Stimulated activated effector memory CD8-positive, alpha-beta T cell treated with anti-CD3 and anti-CD28 coated beads, Interleukin-12 subunit alpha, Interleukin-12 subunit beta, amount 100 ng/mL, for 72 hours (primary cell): ENCODE results near the gene HHIP.
"Not testable (repeated sequence)": the region's sequence is repeated elsewhere in the genome, so short reads cannot be mapped to it uniquely, and the experiment has no call there.

ENCODE experiments used
- ATAC-seq: fragments of 150-1000 bp; cut with Tn5 transposase; 2 replicates; pipeline ENCODE4 v1.10.0; 2021
- DNase-seq, 2 donors: peaks; one replicate each; pipeline ENCODE4 v3.0.0; 2021 to 2022; ENCODE audit warnings: low spot score in 2 of 2
- H3K27ac Mint-ChIP-seq: one replicate; pipeline ENCODE4 v1.8.0; 2022; ENCODE audit warnings: mild to moderate bottlenecking, mixed read lengths
- H3K36me3 Mint-ChIP-seq: one replicate; pipeline ENCODE4 v1.8.0; 2022; ENCODE audit warnings: mild to moderate bottlenecking, mixed read lengths
- H3K4me1 Mint-ChIP-seq: one replicate; pipeline ENCODE4 v1.8.0; 2022; ENCODE audit warnings: mixed read lengths
- H3K4me3 Mint-ChIP-seq: one replicate; pipeline ENCODE4 v1.8.0; 2022; ENCODE audit warnings: mild to moderate bottlenecking, mixed read lengths
- H3K9me3 Mint-ChIP-seq: one replicate; pipeline ENCODE4 v1.8.0; 2022; ENCODE audit warnings: mixed read lengths

Gene HHIP

GRCh38 chr4:144740316-144740715, 94.4 kb downstream of the HHIP start:
- Mint-ChIP-seq H3K4me1 (no peaks in the 10 kb centered on the region), H3K4me3 (no peak overlapping the region), H3K36me3 (no peaks in the 10 kb centered on the region), H3K9me3 (no peaks in the 10 kb centered on the region), H3K27ac (no peak overlapping the region)
- no peak for ATAC-seq
- no peak for DNase-seq

GRCh38 chr4:144748814-144749555, 103.0 kb downstream of the HHIP start:
- H3K36me3 Mint-ChIP-seq: no peaks in the 10 kb centered on the region
- no peak overlapping the region for H3K27ac Mint-ChIP-seq
- no peaks in the 10 kb centered on the region for H3K4me1 Mint-ChIP-seq
- ATAC-seq: no peak
- H3K9me3 Mint-ChIP-seq: peaks cover 2% of the 10 kb centered on the region
- H3K4me3 Mint-ChIP-seq: no peak overlapping the region
- no peak for DNase-seq

GRCh38 chr4:144750348-144750747, 104.4 kb downstream of the HHIP start:
- Mint-ChIP-seq H3K27ac (no peak overlapping the region), H3K9me3 (peaks cover 2% of the 10 kb centered on the region), H3K4me1 (no peaks in the 10 kb centered on the region), H3K4me3 (no peak overlapping the region), H3K36me3 (no peaks in the 10 kb centered on the region)
- no peak for ATAC-seq
- DNase-seq: no peak

- H3K36me3 Mint-ChIP-seq: no peaks in the 10 kb centered on the region
- peaks cover 3% of the 10 kb centered on the region for H3K9me3 Mint-ChIP-seq
These were observed 108.8 kb downstream of the HHIP start for GRCh38 chr4:144754562-144755410.

GRCh38 chr4:144757969-144758368, 112.0 kb downstream of the HHIP start:
- no peak for DNase-seq
- Mint-ChIP-seq H3K4me3 (no peak overlapping the region), H3K4me1 (no peaks in the 10 kb centered on the region), H3K36me3 (no peaks in the 10 kb centered on the region), H3K9me3 (peaks cover 3% of the 10 kb centered on the region), H3K27ac (no peak overlapping the region)
- no peak for ATAC-seq

More at GRCh38 chr4:144754562-144755410, 108.8 kb downstream of the HHIP start:
- ATAC-seq: no peak
- Mint-ChIP-seq H3K27ac (no peak overlapping the region), H3K4me1 (no peaks in the 10 kb centered on the region), H3K4me3 (no peak overlapping the region)
- no peak for DNase-seq

GRCh38 chr4:144768809-144769208, 122.9 kb downstream of the HHIP start:
- H3K36me3 Mint-ChIP-seq, H3K4me1 Mint-ChIP-seq, H3K9me3 Mint-ChIP-seq, DNase-seq, ATAC-seq, H3K4me3 Mint-ChIP-seq, H3K27ac Mint-ChIP-seq: not testable (repeated sequence)

- Mint-ChIP-seq H3K9me3 (peaks cover 7% of the 10 kb centered on the region), H3K27ac (no peak overlapping the region), H3K4me1 (no peaks in the 10 kb centered on the region), H3K4me3 (no peak overlapping the region), H3K36me3 (no peaks in the 10 kb centered on the region)
- no peak for DNase-seq
- no peak for ATAC-seq
These were observed 132.4 kb downstream of the HHIP start for GRCh38 chr4:144778364-144778763.

- H3K27ac Mint-ChIP-seq: no peak overlapping the region
- no peak overlapping the region for H3K4me3 Mint-ChIP-seq
- H3K4me1 Mint-ChIP-seq: no peaks in the 10 kb centered on the region
- ATAC-seq (no peak), DNase-seq (no peak)
- peaks cover 12% of the 10 kb centered on the region for H3K9me3 Mint-ChIP-seq
- H3K36me3 Mint-ChIP-seq: no peaks in the 10 kb centered on the region
These were observed 136.4 kb downstream of the HHIP start for GRCh38 chr4:144782345-144782744.

GRCh38 chr4:144785961-144786360, 140.0 kb downstream of the HHIP start:
- no peaks in the 10 kb centered on the region for H3K36me3 Mint-ChIP-seq
- ATAC-seq (no peak), DNase-seq (no peak)
- no peak overlapping the region for H3K4me3 Mint-ChIP-seq
- H3K9me3 Mint-ChIP-seq: peaks cover 12% of the 10 kb centered on the region
- no peaks in the 10 kb centered on the region for H3K4me1 Mint-ChIP-seq
- no peak overlapping the region for H3K27ac Mint-ChIP-seq

GRCh38 chr4:144787365-144788258, 141.7 kb downstream of the HHIP start:
- H3K27ac Mint-ChIP-seq: no peak overlapping the region
- no peak for DNase-seq
- H3K36me3 Mint-ChIP-seq: no peaks in the 10 kb centered on the region
- H3K9me3 Mint-ChIP-seq: peaks cover 8% of the 10 kb centered on the region
- peak; percentile 58 for ATAC-seq
- no peak overlapping the region for H3K4me3 Mint-ChIP-seq
- no peaks in the 10 kb centered on the region for H3K4me1 Mint-ChIP-seq

- H3K9me3 Mint-ChIP-seq: peaks cover 10% of the 10 kb centered on the region
- no peaks in the 10 kb centered on the region for H3K4me1 Mint-ChIP-seq
- H3K36me3 Mint-ChIP-seq: no peaks in the 10 kb centered on the region
- H3K4me3 Mint-ChIP-seq: no peak overlapping the region
- DNase-seq (no peak), ATAC-seq (no peak)
- no peak overlapping the region for H3K27ac Mint-ChIP-seq
These were observed 142.5 kb downstream of the HHIP start for GRCh38 chr4:144788469-144788868.

GRCh38 chr4:144791933-144792332, 146.0 kb downstream of the HHIP start:
- H3K27ac Mint-ChIP-seq, ATAC-seq, H3K9me3 Mint-ChIP-seq, DNase-seq, H3K36me3 Mint-ChIP-seq, H3K4me1 Mint-ChIP-seq, H3K4me3 Mint-ChIP-seq: not testable (repeated sequence)
